ENCODE measurements around the gene NDE1. TPM values are rescaled to one million over a fixed set of nuclear protein-coding genes. Genes with fewer than 3 reads are reported as not detected.
A peak's percentile ranks its signal among the peaks of the same experiment; 100 is the strongest.
"Not testable (repeated sequence)": the region's sequence is repeated elsewhere in the genome, so short reads cannot be mapped to it uniquely, and the experiment has no call there.

Gene NDE1
- total and polyA plus RNA-seq, 8 donors, result 3.3 to 13.2 (median 5.9) TPM

- DNase-seq (no peak), ATAC-seq (peak in 2 of 4 donors; percentile 17 to 28), FAIRE-seq (no peak)
- peaks cover 0 to 62% (median 39%) of the 10 kb centered on the region in 3 donors for H3K36me3 ChIP-seq
- no peaks in the 10 kb centered on the region for H3K9me3 ChIP-seq
- intact Hi-C loops (cut with DNase I), result no loop called here
- peaks cover 0 to 3% (median 0%) of the 10 kb centered on the region in 3 donors for H3K4me1 ChIP-seq
- no peak overlapping the region for H3K27ac ChIP-seq
- no peaks in the 10 kb centered on the region for H3K27me3 ChIP-seq
- no peak for TF ChIP-seq CTCF (IDR thresholded peaks at IDR 0.05)
- no peak overlapping the region for H3K4me3 ChIP-seq
- 89 to 92% methylated on average over 13 of the region's 13 CpGs for WGBS, 2 donors
Measured at GRCh38 chr16:15605839-15606517, 44.1 kb upstream of the NDE1 start.

- FAIRE-seq (no peak), DNase-seq (no peak), ATAC-seq (peak in 1 of 4 donors; percentile 14)
- Histone ChIP-seq H3K4me1 (peaks cover 0 to 9% (median 0%) of the 10 kb centered on the region in 3 donors), H3K27me3 (no peaks in the 10 kb centered on the region), H3K36me3 (peaks cover 0 to 60% (median 32%) of the 10 kb centered on the region in 3 donors), H3K9me3 (no peaks in the 10 kb centered on the region), H3K4me3 (no peak overlapping the region), H3K27ac (no peak overlapping the region)
- no peak for TF ChIP-seq CTCF (IDR thresholded peaks at IDR 0.05)
- intact Hi-C loops (cut with DNase I), result no loop called here
- 94 to 98% methylated on average over 5 of the region's 5 CpGs for WGBS, 2 donors
Measured at GRCh38 chr16:15606518-15607220, 43.4 kb upstream of the NDE1 start.

GRCh38 chr16:15607221-15607699 lies 42.8 kb upstream of the NDE1 start:
- DNase-seq; H3K9me3 ChIP-seq; intact Hi-C loops (cut with DNase I); ATAC-seq; H3K4me3 ChIP-seq; FAIRE-seq; H3K27ac ChIP-seq; H3K27me3 ChIP-seq; H3K4me1 ChIP-seq: not testable (repeated sequence)
- H3K36me3 ChIP-seq, result peaks cover 0 to 61% (median 30%) of the 10 kb centered on the region in 3 donors
- WGBS, 2 donors, result 89 to 93% methylated on average over 12 of the region's 12 CpGs

- DNase-seq (no peak), ATAC-seq (peak in 3 of 4 donors; percentile 36 to 64 (median 48)), FAIRE-seq (no peak)
- intact Hi-C loops (cut with DNase I), result no loop called here
- WGBS, 2 donors, result 85 to 88% methylated on average over 13 of the region's 13 CpGs
- Histone ChIP-seq H3K27me3 (no peaks in the 10 kb centered on the region), H3K4me3 (no peak overlapping the region), H3K4me1 (peaks cover 0 to 9% (median 0%) of the 10 kb centered on the region in 3 donors), H3K27ac (no peak overlapping the region), H3K9me3 (no peaks in the 10 kb centered on the region), H3K36me3 (peaks cover 0 to 66% (median 29%) of the 10 kb centered on the region in 3 donors)
- no peak for TF ChIP-seq CTCF (IDR thresholded peaks at IDR 0.05)
Measured at GRCh38 chr16:15607700-15608396, 42.2 kb upstream of the NDE1 start.
